Activated T-helper 1 cell treated with anti-CD3 and anti-CD28 coated beads, Interleukin-12 subunit alpha, Interleukin-12 subunit beta, Interleukin-2, Interleukin-4 antibody, amounts not matched to agents 30 ng/mL and 10 ng/mL and 1 ng/mL, durations not matched to agents 14 hours and 24 hours and 36 hours (primary cell): ENCODE measurements around the gene SLC26A2. TPM values are rescaled to one million over a fixed set of nuclear protein-coding genes. Genes with fewer than 3 reads are reported as not detected.

ENCODE experiments used
- DNase-seq: peaks from one replicate; pipeline ENCODE4 v3.0.0; 2021; ENCODE audit warnings: low spot score
- H3K27ac Mint-ChIP-seq: one replicate; pipeline ENCODE4 v1.8.0; 2021; ENCODE audit warnings: mild to moderate bottlenecking, mixed read lengths
- H3K27me3 Mint-ChIP-seq: one replicate; pipeline ENCODE4 v1.8.0; 2022; ENCODE audit warnings: mild to moderate bottlenecking, moderate library complexity, mixed read lengths; ENCODE audit not compliant: insufficient read depth
- H3K36me3 Mint-ChIP-seq: one replicate; pipeline ENCODE4 v1.8.0; 2021; ENCODE audit warnings: low read depth, mixed read lengths
- H3K4me1 Mint-ChIP-seq: one replicate; pipeline ENCODE4 v1.8.0; 2021; ENCODE audit warnings: low read depth, mixed read lengths
- H3K4me3 Mint-ChIP-seq: one replicate; pipeline ENCODE4 v1.8.0; 2021; ENCODE audit warnings: mild to moderate bottlenecking, moderate library complexity, mixed read lengths
- H3K9me3 Mint-ChIP-seq: one replicate; pipeline ENCODE4 v1.8.0; 2021; ENCODE audit warnings: mixed read lengths
- intact Hi-C: fragments of 100-400 bp; cut with micrococcal nuclease; formaldehyde crosslinking; loops from one replicate; pipeline ENCODE4 v1.15.1; 2024
- total RNA-seq: library from RNA; stranded (reverse); gene quantifications from 2 replicates; pipeline ENCODE4 v1.2.3, GENCODE V29; 2022

Gene SLC26A2
- total RNA-seq, 1 donor from 2014 or later, result 9.3 TPM

GRCh38 chr5:149988126-149988525 lies 27.6 kb downstream of the SLC26A2 start:
- Mint-ChIP-seq H3K36me3 (peaks cover 2% of the 10 kb centered on the region), H3K4me1 (peaks cover 5% of the 10 kb centered on the region), H3K9me3 (no peaks in the 10 kb centered on the region), H3K4me3 (no peak overlapping the region), H3K27me3 (peaks cover 2% of the 10 kb centered on the region), H3K27ac (no peak overlapping the region)
- intact Hi-C loops, result no loop called here
- no peak for DNase-seq

- Mint-ChIP-seq H3K36me3 (peaks cover 3% of the 10 kb centered on the region), H3K27ac (no peak overlapping the region), H3K27me3 (no peaks in the 10 kb centered on the region), H3K9me3 (no peaks in the 10 kb centered on the region), H3K4me3 (no peak overlapping the region), H3K4me1 (peaks cover 5% of the 10 kb centered on the region)
- DNase-seq, result peak; percentile 47
- intact Hi-C loops, result loop anchor here (1.0 to 5.0 kb wide), 5 partner anchors 30 to 354 kb away; partner anchors contain the start of gene SLC26A2
Measured at GRCh38 chr5:149990518-149991376, 30.2 kb downstream of the SLC26A2 start.

DNA sequence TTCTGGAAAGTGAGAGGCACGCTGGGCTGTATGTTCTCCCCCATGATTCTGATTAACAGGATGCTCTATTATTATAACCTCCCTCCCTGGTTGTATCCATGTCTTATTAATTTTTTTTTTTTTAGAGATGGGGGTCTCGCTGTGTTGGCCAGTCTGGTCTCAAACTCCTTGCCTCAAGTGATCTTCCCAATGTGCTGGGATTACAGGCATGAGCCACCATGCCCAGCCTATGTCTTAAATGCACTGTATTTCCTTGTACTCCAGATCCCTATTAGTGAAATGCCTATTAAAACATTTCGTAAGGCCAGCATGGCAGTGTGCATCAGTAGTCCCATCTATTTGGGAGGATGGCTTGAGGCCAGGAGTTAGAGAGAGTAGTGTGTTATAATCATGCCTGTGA lies 32.9 kb downstream of the SLC26A2 start:
- Mint-ChIP-seq H3K36me3 (peaks cover 4% of the 10 kb centered on the region), H3K4me3 (no peak overlapping the region), H3K9me3 (no peaks in the 10 kb centered on the region), H3K27me3 (no peaks in the 10 kb centered on the region), H3K4me1 (peaks cover 5% of the 10 kb centered on the region), H3K27ac (no peak overlapping the region)
- DNase-seq, result no peak
- intact Hi-C loops, result loop anchor here (5.0 kb wide), 1 partner anchor 141 kb away; no protein-coding TSS in a partner anchor

DNA sequence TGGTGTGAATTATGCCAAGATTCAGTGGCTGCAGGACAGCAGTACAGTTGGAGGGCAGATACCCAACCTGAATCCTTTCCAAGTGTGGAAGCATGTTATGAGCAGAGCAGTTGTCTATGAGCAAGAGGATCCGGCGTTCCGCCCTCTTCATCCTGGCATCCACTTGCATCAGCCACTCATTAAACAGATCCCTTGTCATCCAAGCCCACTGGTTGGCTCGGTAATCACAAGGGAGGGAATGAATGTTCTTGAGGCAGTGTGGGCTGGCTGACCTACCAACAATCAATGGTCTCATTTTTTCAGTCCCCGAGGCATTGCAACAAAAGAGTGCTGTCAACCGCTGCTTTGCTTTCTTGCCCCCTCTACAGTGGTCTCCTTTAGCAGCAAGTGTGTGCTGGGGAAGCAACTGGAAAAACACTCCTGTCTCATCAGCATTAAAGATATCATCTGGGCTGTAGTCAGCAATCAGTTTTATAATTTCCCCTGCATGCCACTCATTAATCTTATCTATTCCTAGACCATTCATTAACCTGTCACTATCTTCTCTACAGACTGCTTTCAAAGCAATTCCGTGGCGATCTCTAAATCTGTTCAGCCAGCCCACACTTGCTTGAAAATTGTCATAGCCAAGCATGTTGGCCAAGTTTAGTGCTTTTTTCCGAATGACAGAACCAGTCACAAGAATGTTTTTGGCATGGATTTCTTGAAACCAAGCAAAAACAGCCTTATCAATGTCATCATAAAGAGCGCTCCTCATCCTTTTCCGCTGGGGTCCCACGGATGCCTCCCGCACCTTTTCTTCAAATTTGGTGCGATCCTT lies 35.0 kb downstream of the SLC26A2 start:
- Mint-ChIP-seq H3K4me1 (peaks cover 21% of the 10 kb centered on the region), H3K4me3 (no peak overlapping the region), H3K27me3 (no peaks in the 10 kb centered on the region), H3K27ac (no peak overlapping the region), H3K9me3 (no peaks in the 10 kb centered on the region), H3K36me3 (peaks cover 7% of the 10 kb centered on the region)
- DNase-seq, result no peak
- intact Hi-C loops, result no loop called here

DNA sequence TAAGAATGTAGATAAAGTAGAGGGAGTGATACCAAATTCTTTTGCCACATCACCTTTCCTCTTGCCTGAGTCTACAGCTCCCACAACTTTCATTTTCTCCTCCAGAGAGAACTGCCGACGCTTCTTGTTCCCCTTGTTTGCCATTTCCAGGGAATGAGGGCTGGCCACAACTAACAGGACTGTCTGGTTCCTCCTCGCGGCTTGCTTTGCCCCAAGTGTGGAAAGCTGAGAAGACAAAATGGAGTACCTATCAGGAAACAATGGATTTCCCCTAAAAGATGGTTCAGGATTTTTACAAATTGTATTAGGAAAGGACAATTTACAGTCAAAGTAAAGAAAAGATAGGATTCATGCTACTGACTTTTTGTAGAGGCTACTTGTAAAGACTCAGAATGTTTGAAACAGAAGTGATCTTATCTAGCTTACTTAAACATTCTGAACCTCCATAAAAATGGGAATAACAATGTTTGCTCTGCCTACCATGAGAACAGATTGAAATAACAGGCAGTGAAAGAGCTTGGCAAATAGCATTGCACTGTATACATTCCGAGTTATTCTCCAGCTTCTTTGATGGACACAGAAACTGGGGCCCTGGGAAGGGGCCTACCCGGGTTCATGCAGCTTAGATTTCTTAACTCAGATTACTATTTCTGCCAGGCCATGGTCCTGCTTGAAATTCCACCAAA lies 35.8 kb downstream of the SLC26A2 start:
- intact Hi-C loops, result no loop called here
- H3K27ac Mint-ChIP-seq, result no peak overlapping the region
- no peak overlapping the region for H3K4me3 Mint-ChIP-seq
- peaks cover 17% of the 10 kb centered on the region for H3K4me1 Mint-ChIP-seq
- no peak for DNase-seq
- H3K27me3 Mint-ChIP-seq, result no peaks in the 10 kb centered on the region
- peaks cover 7% of the 10 kb centered on the region for H3K36me3 Mint-ChIP-seq
- H3K9me3 Mint-ChIP-seq, result no peaks in the 10 kb centered on the region

DNA sequence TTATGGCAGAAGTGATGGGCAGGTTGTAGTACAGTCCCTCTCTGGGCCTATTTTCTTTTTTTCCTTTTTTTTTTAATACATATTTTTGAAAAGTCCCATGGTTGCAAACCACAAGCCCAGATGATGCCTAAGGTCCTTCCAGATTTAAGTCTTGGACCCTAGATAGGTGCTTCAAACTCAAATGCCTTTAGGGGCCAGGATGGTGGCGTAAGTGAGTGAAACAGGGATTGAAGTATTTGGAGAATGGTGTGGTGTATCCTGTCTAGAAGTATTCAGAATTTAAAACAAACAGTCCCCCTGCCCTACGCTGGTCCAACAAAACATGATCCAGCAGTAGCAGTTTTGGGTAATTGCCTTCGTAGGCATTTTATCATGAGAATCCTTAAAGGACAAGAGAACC lies 37.7 kb downstream of the SLC26A2 start:
- H3K4me1 Mint-ChIP-seq, result peaks cover 37% of the 10 kb centered on the region
- no peak for DNase-seq
- peaks cover 14% of the 10 kb centered on the region for H3K36me3 Mint-ChIP-seq
- no peaks in the 10 kb centered on the region for H3K9me3 Mint-ChIP-seq
- intact Hi-C loops, result no loop called here
- H3K27ac Mint-ChIP-seq, result no peak overlapping the region
- no peaks in the 10 kb centered on the region for H3K27me3 Mint-ChIP-seq
- no peak overlapping the region for H3K4me3 Mint-ChIP-seq

- Mint-ChIP-seq H3K4me1 (peaks cover 46% of the 10 kb centered on the region), H3K36me3 (peaks cover 18% of the 10 kb centered on the region), H3K4me3 (peak overlapping the region; percentile 99), H3K9me3 (no peaks in the 10 kb centered on the region), H3K27ac (peak overlapping the region; percentile 84), H3K27me3 (no peaks in the 10 kb centered on the region)
- no peak for DNase-seq
- intact Hi-C loops, result no loop called here
Measured at GRCh38 chr5:149999359-149999758, 38.8 kb downstream of the SLC26A2 start.

GRCh38 chr5:149999866-150000255 lies 39.3 kb downstream of the SLC26A2 start:
- Mint-ChIP-seq H3K4me1 (peaks cover 52% of the 10 kb centered on the region), H3K9me3 (no peaks in the 10 kb centered on the region), H3K27me3 (no peaks in the 10 kb centered on the region), H3K4me3 (peak overlapping the region; percentile 99), H3K36me3 (peaks cover 22% of the 10 kb centered on the region), H3K27ac (peak overlapping the region; percentile 84)
- no peak for DNase-seq
- intact Hi-C loops, result loop anchor here (1.0 to 5.0 kb wide), 9 partner anchors 40 to 1772 kb away; partner anchors contain the start of genes ARHGEF37, CD74, G3BP1 and GRPEL2

DNA sequence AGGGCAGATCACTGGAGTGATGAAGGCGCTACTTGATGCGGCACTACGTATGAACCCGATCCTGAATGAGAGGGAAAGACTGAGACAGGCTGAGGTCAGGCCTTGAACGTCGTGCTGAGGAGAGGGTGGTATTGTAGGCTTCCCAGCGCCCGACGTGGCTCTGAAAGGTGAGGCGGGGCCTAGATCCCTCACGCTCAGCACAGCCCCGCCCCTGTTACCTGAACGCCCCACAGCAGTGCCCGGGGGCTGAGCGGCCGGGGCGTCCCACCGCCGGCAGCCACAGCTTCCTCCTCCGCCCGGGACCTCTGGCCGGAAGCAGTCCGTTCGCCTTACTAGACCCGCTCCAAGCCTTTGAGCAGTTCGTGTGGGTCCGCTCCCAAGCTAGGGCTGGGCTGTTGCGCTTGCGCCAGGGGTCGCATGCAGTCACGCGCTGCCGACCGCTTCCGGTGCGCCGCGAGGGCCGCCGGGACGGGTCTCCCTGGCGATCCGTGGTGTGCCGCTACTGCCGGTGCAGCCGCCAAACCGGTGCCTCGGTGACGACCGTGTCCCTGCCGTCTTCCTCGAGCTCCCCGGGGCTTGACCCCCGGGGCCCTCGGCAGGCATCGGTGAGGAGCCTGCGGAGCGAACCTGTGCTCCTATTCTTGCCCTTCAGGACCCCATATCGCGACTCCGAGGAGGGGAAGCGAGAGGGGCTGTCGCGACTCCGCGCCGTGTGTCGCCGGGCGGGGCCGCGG lies 39.9 kb downstream of the SLC26A2 start, which contains the start of the genes HMGXB3 and TIGD6:
HMGXB3 (plus strand) TSS at position 484 of the 734 bp plus-strand sequence. CDS start 4,114 bp downstream, outside the sequence.
TIGD6 (minus strand) TSS at position 399 of the 734 bp plus-strand sequence. CDS start 4,306 bp downstream, outside the sequence.
- Mint-ChIP-seq H3K9me3 (no peaks in the 10 kb centered on the region), H3K36me3 (peaks cover 23% of the 10 kb centered on the region), H3K4me3 (peak within 1 kb of the TSS; percentile 99), H3K27me3 (no peaks in the 10 kb centered on the region), H3K4me1 (peaks cover 52% of the 10 kb centered on the region), H3K27ac (peak within 1 kb of the TSS; percentile 98)
- intact Hi-C loops, result loop anchor here (1.0 to 5.0 kb wide), 9 partner anchors 40 to 1772 kb away; partner anchors contain the start of genes ARHGEF37, CD74, G3BP1 and GRPEL2
- DNase-seq, result peak; percentile 82

GRCh38 chr5:150000990-150001659 lies 40.6 kb downstream of the SLC26A2 start:
- Mint-ChIP-seq H3K4me3 (peak overlapping the region; percentile 99), H3K36me3 (peaks cover 24% of the 10 kb centered on the region), H3K9me3 (no peaks in the 10 kb centered on the region), H3K27me3 (no peaks in the 10 kb centered on the region), H3K27ac (peak overlapping the region; percentile 98), H3K4me1 (peaks cover 53% of the 10 kb centered on the region)
- intact Hi-C loops, result loop anchor here (1.0 to 5.0 kb wide), 10 partner anchors 41 to 1771 kb away; partner anchors contain the start of genes ARHGEF37, CD74, CSNK1A1 and G3BP1
- peak; percentile 34 for DNase-seq
